WTC11 (cell line): Measurements from ENCODE around the gene PDC.

Experiments used
- ATF1 ChIP-seq: sonication (generic); formaldehyde crosslinking; IDR thresholded peaks from 2 replicates; pipeline ENCODE4 v1.8.1; 2023; ENCODE audit warnings: mild to moderate bottlenecking, moderate library complexity, missing genetic modification reagents
- TEAD1 ChIP-seq: sonication (generic); formaldehyde crosslinking; IDR thresholded peaks from 2 replicates; pipeline ENCODE4 v1.8.0; 2022; ENCODE audit warnings: mild to moderate bottlenecking, missing genetic modification reagents

- TF ChIP-seq TEAD1 (CRISPR knock-in tag) (no peak), ATF1 (CRISPR knock-in tag) (no peak)
Observed at GRCh38 chr1:186461014-186461413, at the start of gene PDC.
